Uterus (tissue), 2 donors: Measurements from ENCODE around the gene SLC4A2.

ENCODE experiments used
- POLR2A ChIP-seq, 2 donors: fragments of 450-650 bp; IDR thresholded peaks; one replicate each; pipeline ENCODE4 v1.6.1; 2016; ENCODE audit warnings: antibody characterized with exemption in 2 of 2, mild to moderate bottlenecking in 1 of 2, moderate library complexity in 1 of 2
- TF ChIP-seq, protein P1 (sequence below), 4 experiments: fragments of 200-600 bp in 2 of 4; fragments of 450-650 bp in 2 of 4; sonication (generic) in 2 of 4; IDR thresholded peaks; one replicate each; pipeline ENCODE4 v1.5.1; 2016 to 2019; ENCODE audit warnings: antibody characterized with exemption in 4 of 4, mild to moderate bottlenecking in 2 of 4, moderate library complexity in 1 of 4

- TF ChIP-seq, protein P1, sequence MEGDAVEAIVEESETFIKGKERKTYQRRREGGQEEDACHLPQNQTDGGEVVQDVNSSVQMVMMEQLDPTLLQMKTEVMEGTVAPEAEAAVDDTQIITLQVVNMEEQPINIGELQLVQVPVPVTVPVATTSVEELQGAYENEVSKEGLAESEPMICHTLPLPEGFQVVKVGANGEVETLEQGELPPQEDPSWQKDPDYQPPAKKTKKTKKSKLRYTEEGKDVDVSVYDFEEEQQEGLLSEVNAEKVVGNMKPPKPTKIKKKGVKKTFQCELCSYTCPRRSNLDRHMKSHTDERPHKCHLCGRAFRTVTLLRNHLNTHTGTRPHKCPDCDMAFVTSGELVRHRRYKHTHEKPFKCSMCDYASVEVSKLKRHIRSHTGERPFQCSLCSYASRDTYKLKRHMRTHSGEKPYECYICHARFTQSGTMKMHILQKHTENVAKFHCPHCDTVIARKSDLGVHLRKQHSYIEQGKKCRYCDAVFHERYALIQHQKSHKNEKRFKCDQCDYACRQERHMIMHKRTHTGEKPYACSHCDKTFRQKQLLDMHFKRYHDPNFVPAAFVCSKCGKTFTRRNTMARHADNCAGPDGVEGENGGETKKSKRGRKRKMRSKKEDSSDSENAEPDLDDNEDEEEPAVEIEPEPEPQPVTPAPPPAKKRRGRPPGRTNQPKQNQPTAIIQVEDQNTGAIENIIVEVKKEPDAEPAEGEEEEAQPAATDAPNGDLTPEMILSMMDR (IDR thresholded peaks at IDR 0.05) = no peak
- no peak for TF ChIP-seq POLR2A (IDR thresholded peaks at IDR 0.05)
Measured at GRCh38 chr7:151104411-151105235, 45.2 kb downstream of the SLC4A2 start.
